NCI-H2227 treated with DMSO at 0.1 percent for 48 hours (cell line): Measurements from ENCODE around the gene PPARA.

ENCODE experiments used
- DNase-seq: peaks from one replicate; lab custom pipeline; 2025; lab: John Stamatoyannopoulos, UW

Gene PPARA

GRCh38 chr22:46150034-46150654, at the start of gene PPARA:
PPARA (plus strand) TSS chr22:46150526; CDS start chr22:46198384, 47,858 bp downstream.
- DNase-seq: peak; percentile 10

GRCh38 chr22:46102159-46102558, 48.2 kb upstream of the PPARA start:
- DNase-seq: no peak

- DNase-seq: no peak
Measured at GRCh38 chr22:46102752-46103151, 47.6 kb upstream of the PPARA start.

- DNase-seq: no peak
Measured at GRCh38 chr22:46103181-46103580, 47.1 kb upstream of the PPARA start.

- no peak for DNase-seq
Measured at GRCh38 chr22:46103664-46104063, 46.7 kb upstream of the PPARA start.

GRCh38 chr22:46104170-46104880, 46.0 kb upstream of the PPARA start:
- no peak for DNase-seq

- DNase-seq: no peak
Measured at GRCh38 chr22:46104881-46105493, 45.3 kb upstream of the PPARA start.

GRCh38 chr22:46105494-46106278, 44.6 kb upstream of the PPARA start:
- no peak for DNase-seq

GRCh38 chr22:46106279-46107022, 43.9 kb upstream of the PPARA start:
- DNase-seq: no peak

- no peak for DNase-seq
Measured at GRCh38 chr22:46107089-46107664, 43.1 kb upstream of the PPARA start.

GRCh38 chr22:46107753-46108563, 42.4 kb upstream of the PPARA start:
- no peak for DNase-seq

- DNase-seq: no peak
Measured at GRCh38 chr22:46108564-46109473, 41.5 kb upstream of the PPARA start.

- DNase-seq: no peak
Measured at GRCh38 chr22:46109474-46110003, 40.8 kb upstream of the PPARA start.

- no peak for DNase-seq
Measured at GRCh38 chr22:46110215-46110614, 40.1 kb upstream of the PPARA start.

GRCh38 chr22:46111645-46112306, 38.5 kb upstream of the PPARA start:
- DNase-seq: no peak

GRCh38 chr22:46112405-46112804, 37.9 kb upstream of the PPARA start:
- DNase-seq: no peak

GRCh38 chr22:46113110-46113909, 37.0 kb upstream of the PPARA start:
- no peak for DNase-seq
